MCF 10A (cell line): ENCODE results near the gene TMEM140. TPM values are rescaled to one million over a fixed set of nuclear protein-coding genes. Genes with fewer than 3 reads are reported as not detected.

ENCODE experiments used
- BruUV-seq: library from RNA; stranded (reverse); fragments of 400-500 nt; replicated peaks from 2 replicates; lab custom pipeline; 2021; lab: Mats Ljungman, UMichigan
- CTCF ChIA-PET: fragments of 300-600 bp; sonication (Branson Sonifier 250); formaldehyde crosslinking; extraction: SDS; loops from one replicate; lab custom pipeline; 2021; ENCODE audit warnings: antibody characterized with exemption, inconsistent platforms; lab: Yijun Ruan, JAX
- POLR2A ChIA-PET: fragments of 300-600, 350-650 bp; sonication (Branson Sonifier 250); formaldehyde crosslinking; extraction: SDS; loops from one replicate; lab custom pipeline; 2020; ENCODE audit warnings: antibody characterized with exemption, inconsistent platforms; lab: Yijun Ruan, JAX
- DNase-seq: peaks from one replicate; pipeline ENCODE4 v3.0.0-alpha.2; 2018; ENCODE audit not compliant: unreplicated experiment
- H3K27ac Mint-ChIP-seq: one replicate; pipeline ENCODE4 v1.8.0; 2022; ENCODE audit warnings: mild to moderate bottlenecking, low read depth, mixed read lengths; ENCODE audit not compliant: unreplicated experiment
- H3K27me3 Mint-ChIP-seq: one replicate; pipeline ENCODE4 v1.8.0; 2022; ENCODE audit warnings: mixed read lengths; ENCODE audit not compliant: insufficient read depth, unreplicated experiment
- H3K36me3 Mint-ChIP-seq: one replicate; pipeline ENCODE4 v1.8.0; 2022; ENCODE audit warnings: mild to moderate bottlenecking, moderate library complexity, mixed read lengths; ENCODE audit not compliant: insufficient read depth, unreplicated experiment
- H3K4me1 Mint-ChIP-seq: one replicate; pipeline ENCODE4 v1.8.0; 2022; ENCODE audit warnings: mixed read lengths; ENCODE audit not compliant: insufficient read depth, unreplicated experiment
- H3K4me3 Mint-ChIP-seq: one replicate; pipeline ENCODE4 v1.8.0; 2022; ENCODE audit warnings: mild to moderate bottlenecking, moderate library complexity, mixed read lengths; ENCODE audit not compliant: unreplicated experiment
- H3K9me3 Mint-ChIP-seq: one replicate; pipeline ENCODE4 v1.8.0; 2022; ENCODE audit warnings: mixed read lengths; ENCODE audit not compliant: unreplicated experiment
- CTCF ChIP-seq: fragments of 200-600 bp; IDR thresholded peaks from one replicate; pipeline ENCODE4 v1.8.0; 2022; ENCODE audit warnings: antibody characterized with exemption, mild to moderate bottlenecking; ENCODE audit not compliant: unreplicated experiment
- intact Hi-C: fragments of 100-400 bp; cut with micrococcal nuclease; formaldehyde crosslinking; loops from 2 replicates; pipeline ENCODE4 v1.14.1; 2022
- total RNA-seq: library from RNA; stranded (reverse); gene quantifications from 2 replicates; pipeline ENCODE4 v1.2.3, GENCODE V29; 2022

The TMEM140 gene
- total RNA-seq, 1 experiment from 2014 or later: not detected

DNA sequence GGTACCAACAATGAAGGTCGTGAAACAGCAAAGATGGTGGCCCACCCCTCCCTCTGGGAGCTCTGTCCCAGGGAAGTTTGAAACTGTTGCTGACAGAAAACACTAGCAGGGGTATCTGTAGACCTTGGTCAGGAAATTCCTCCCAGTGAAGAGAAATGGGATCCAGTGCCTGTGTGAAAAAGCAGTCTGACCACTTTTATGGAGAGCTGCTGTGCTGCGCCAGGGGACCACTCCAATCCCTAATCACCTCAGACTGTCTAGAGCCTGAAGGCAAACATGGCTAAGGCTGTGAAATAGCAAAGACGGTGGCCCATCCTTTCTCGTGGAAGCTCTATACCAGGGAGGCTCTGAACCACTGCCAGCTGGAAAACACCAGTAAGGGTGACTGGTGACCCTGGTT lies 38.3 kb upstream of the TMEM140 start:
- no peak for TF ChIP-seq CTCF
- CTCF ChIA-PET: interaction anchor here (0.6 to 1.2 kb wide), 3 partner anchors 9 to 33 kb away, joined by 3 to 4 read pairs (median 3); no protein-coding TSS in a partner anchor
- Mint-ChIP-seq H3K27ac (no peak overlapping the region), H3K36me3 (no peaks in the 10 kb centered on the region), H3K27me3 (no peaks in the 10 kb centered on the region), H3K4me3 (no peak overlapping the region), H3K4me1 (no peaks in the 10 kb centered on the region), H3K9me3 (no peaks in the 10 kb centered on the region)
- intact Hi-C loops: no loop called here
- DNase-seq: no peak
- POLR2A ChIA-PET: no interaction called here
- no TSS peak for BruUV-seq

GRCh38 chr7:135109976-135110375 lies 37.9 kb upstream of the TMEM140 start:
- POLR2A ChIA-PET: no interaction called here
- no peaks in the 10 kb centered on the region for H3K9me3 Mint-ChIP-seq
- no peaks in the 10 kb centered on the region for H3K27me3 Mint-ChIP-seq
- H3K4me3 Mint-ChIP-seq: no peak overlapping the region
- CTCF ChIA-PET: interaction anchor here (0.6 to 1.2 kb wide), 2 partner anchors 9 to 32 kb away, joined by 3 to 4 read pairs; no protein-coding TSS in a partner anchor
- no peak overlapping the region for H3K27ac Mint-ChIP-seq
- H3K4me1 Mint-ChIP-seq: no peaks in the 10 kb centered on the region
- no peaks in the 10 kb centered on the region for H3K36me3 Mint-ChIP-seq
- no peak for DNase-seq
- intact Hi-C loops: no loop called here
- BruUV-seq: no TSS peak
- TF ChIP-seq CTCF: no peak

DNA sequence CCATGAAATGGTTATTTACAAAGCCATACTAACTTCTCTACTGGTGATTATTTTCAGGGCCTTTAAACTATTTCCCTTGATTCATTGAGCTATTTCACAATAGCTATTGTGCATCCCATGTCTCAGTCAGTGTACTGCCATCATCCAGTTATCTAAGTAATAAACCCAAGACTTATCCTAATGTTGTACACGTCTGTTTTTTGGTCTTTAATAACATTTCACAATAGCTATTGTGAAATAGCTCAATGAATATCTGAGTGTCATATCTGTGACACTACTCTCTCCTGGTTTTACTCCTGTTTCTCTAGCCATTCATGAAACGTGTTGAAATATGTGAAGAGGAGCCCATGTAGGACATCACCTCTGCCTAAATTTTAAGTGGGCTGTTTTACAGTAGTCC lies 36.5 kb upstream of the TMEM140 start:
- intact Hi-C loops: no loop called here
- Mint-ChIP-seq H3K27me3 (no peaks in the 10 kb centered on the region), H3K36me3 (no peaks in the 10 kb centered on the region), H3K4me3 (no peak overlapping the region), H3K27ac (no peak overlapping the region), H3K4me1 (no peaks in the 10 kb centered on the region), H3K9me3 (no peaks in the 10 kb centered on the region)
- no peak for TF ChIP-seq CTCF
- DNase-seq: peak; percentile 15
- no TSS peak for BruUV-seq
- ChIA-PET CTCF (no interaction called here), POLR2A (no interaction called here)

- Mint-ChIP-seq H3K36me3 (no peaks in the 10 kb centered on the region), H3K27me3 (no peaks in the 10 kb centered on the region), H3K4me1 (no peaks in the 10 kb centered on the region), H3K9me3 (no peaks in the 10 kb centered on the region), H3K4me3 (no peak overlapping the region), H3K27ac (no peak overlapping the region)
- BruUV-seq: no TSS peak
- no peak for DNase-seq
- ChIA-PET POLR2A (interaction anchor here (0.5 to 1.5 kb wide), 2 partner anchors 57 to 672 kb away, joined by 3 to 4 read pairs; partner anchors contain the start of gene CYREN), CTCF (no interaction called here)
- no peak for TF ChIP-seq CTCF
- intact Hi-C loops: no loop called here
Measured at GRCh38 chr7:135114622-135115021, 33.2 kb upstream of the TMEM140 start.
